Gastroesophageal sphincter (tissue), 4 donors: Measurements from ENCODE around the gene TMEM33. TPM values are rescaled to one million over a fixed set of nuclear protein-coding genes. Genes with fewer than 3 reads are reported as not detected.

ENCODE experiments used
- ATAC-seq: fragments of 150-250 bp; one replicate; pipeline ENCODE4 v1.9.1; 2016; ENCODE audit warnings: mild to moderate bottlenecking, moderate library complexity
- H3K27ac ChIP-seq, 4 donors: fragments of 200-600 bp; sonication (generic) in 3 of 4; 1 replicate in 3 of 4; 2 replicates in 1 of 4; pipeline ENCODE4 v1.5.1; 2016 to 2019
- H3K27me3 ChIP-seq: fragments of 200-600 bp; sonication (generic); one replicate; pipeline ENCODE4 v1.5.1; 2019
- H3K36me3 ChIP-seq, 2 donors: fragments of 200-600 bp; sonication (generic); one replicate each; pipeline ENCODE4 v1.5.1; 2019; ENCODE audit warnings: control low read depth in 1 of 2
- H3K4me1 ChIP-seq, 3 donors: fragments of 200-600 bp; sonication (generic); 1 replicate in 2 of 3; 2 replicates in 1 of 3; pipeline ENCODE4 v1.5.1; 2016 to 2019; ENCODE audit warnings: control low read depth in 2 of 3
- H3K4me3 ChIP-seq, 2 donors: fragments of 200-600 bp; sonication (generic); one replicate each; pipeline ENCODE4 v1.5.1; 2019; ENCODE audit warnings: mild to moderate bottlenecking in 1 of 2, moderate library complexity in 1 of 2
- H3K9me3 ChIP-seq, 3 donors: fragments of 200-600 bp; sonication (generic); one replicate each; pipeline ENCODE4 v1.5.1; 2017 to 2019; ENCODE audit warnings: control low read depth in 2 of 3
- EP300 ChIP-seq: sonication (generic); formaldehyde crosslinking; IDR thresholded peaks from one replicate; pipeline ENCODE4 v1.6.1; 2017; ENCODE audit warnings: antibody characterized with exemption, mild to moderate bottlenecking
- POLR2A ChIP-seq, 2 donors: fragments of 450-650 bp; IDR thresholded peaks; one replicate each; pipeline ENCODE4 v1.6.1; 2017; ENCODE audit warnings: antibody characterized with exemption in 2 of 2, mild to moderate bottlenecking in 2 of 2, moderate library complexity in 1 of 2
- POLR2AphosphoS5 ChIP-seq: sonication (generic); formaldehyde crosslinking; IDR thresholded peaks from one replicate; pipeline ENCODE4 v1.6.1; 2017; ENCODE audit warnings: antibody characterized with exemption
- WGBS, 2 donors: methylation state at CpG; one replicate each; pipeline ENCODE4 v1.1.5; 2018; ENCODE audit warnings: low coverage in 1 of 2; 5-methylcytosine and 5-hydroxymethylcytosine counted together
- total RNA-seq, 4 donors: library from RNA; depleted of rRNA; stranded (reverse); fragments of >200 nt; gene quantifications; one replicate each; pipeline ENCODE4 v1.1.0, GENCODE V29; 2016
- TF ChIP-seq, protein P1 (sequence below), 4 experiments: fragments of 200-600 bp in 2 of 4; fragments of 450-650 bp in 2 of 4; sonication (generic) in 1 of 4; IDR thresholded peaks; one replicate each; pipeline ENCODE4 v1.5.1; 2017 to 2019; ENCODE audit warnings: antibody characterized with exemption in 4 of 4, mild to moderate bottlenecking in 2 of 4, moderate library complexity in 2 of 4

TMEM33 gene
- total RNA-seq, 4 donors from 2014 or later, result 24.4 to 33.5 (median 26.6) TPM

DNA sequence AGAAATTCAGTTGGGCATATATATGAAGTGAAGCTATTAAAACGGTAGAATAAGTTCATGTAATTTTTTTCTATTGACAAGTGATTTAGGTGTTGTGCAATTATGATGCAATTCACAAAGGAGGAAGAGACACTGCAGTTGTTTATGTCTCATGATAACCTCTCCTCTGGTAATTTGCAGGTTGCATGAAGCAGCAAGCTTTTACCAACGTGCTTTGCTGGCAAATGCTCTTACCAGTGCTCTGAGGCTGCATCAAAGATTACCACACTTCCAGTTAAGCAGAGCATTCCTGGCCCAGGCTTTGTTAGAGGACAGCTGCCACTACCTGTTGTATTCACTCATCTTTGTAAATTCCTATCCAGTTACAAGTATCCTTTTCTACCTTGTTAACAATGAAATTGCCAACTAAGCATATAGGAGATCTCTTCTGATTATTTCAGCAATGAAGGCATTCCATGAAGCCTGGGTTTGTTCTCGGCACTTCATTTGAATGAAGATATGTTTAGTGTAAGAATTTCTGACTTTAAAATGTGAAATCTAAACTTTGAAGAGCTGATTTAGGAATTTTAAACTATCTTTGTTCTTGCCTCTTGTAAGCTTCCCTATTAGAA lies 3.9 kb downstream of the TMEM33 start:
- WGBS, 2 donors, result 52 to 59% methylated on average over 3 of the region's 3 CpGs
- ATAC-seq, result no peak
- Histone ChIP-seq H3K4me3 (no peak overlapping the region), H3K9me3 (no peaks in the 10 kb centered on the region), H3K4me1 (peaks cover 8 to 31% (median 8%) of the 10 kb centered on the region in 3 donors), H3K36me3 (peaks cover 0 to 36% of the 10 kb centered on the region in 2 donors), H3K27me3 (no peaks in the 10 kb centered on the region), H3K27ac (no peak overlapping the region)
- TF ChIP-seq POLR2A (IDR thresholded peaks at IDR 0.05), result no peak
- no peak for TF ChIP-seq EP300
- TF ChIP-seq, protein P1, sequence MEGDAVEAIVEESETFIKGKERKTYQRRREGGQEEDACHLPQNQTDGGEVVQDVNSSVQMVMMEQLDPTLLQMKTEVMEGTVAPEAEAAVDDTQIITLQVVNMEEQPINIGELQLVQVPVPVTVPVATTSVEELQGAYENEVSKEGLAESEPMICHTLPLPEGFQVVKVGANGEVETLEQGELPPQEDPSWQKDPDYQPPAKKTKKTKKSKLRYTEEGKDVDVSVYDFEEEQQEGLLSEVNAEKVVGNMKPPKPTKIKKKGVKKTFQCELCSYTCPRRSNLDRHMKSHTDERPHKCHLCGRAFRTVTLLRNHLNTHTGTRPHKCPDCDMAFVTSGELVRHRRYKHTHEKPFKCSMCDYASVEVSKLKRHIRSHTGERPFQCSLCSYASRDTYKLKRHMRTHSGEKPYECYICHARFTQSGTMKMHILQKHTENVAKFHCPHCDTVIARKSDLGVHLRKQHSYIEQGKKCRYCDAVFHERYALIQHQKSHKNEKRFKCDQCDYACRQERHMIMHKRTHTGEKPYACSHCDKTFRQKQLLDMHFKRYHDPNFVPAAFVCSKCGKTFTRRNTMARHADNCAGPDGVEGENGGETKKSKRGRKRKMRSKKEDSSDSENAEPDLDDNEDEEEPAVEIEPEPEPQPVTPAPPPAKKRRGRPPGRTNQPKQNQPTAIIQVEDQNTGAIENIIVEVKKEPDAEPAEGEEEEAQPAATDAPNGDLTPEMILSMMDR (IDR thresholded peaks at IDR 0.05), result no peak
- TF ChIP-seq POLR2AphosphoS5, result no peak

DNA sequence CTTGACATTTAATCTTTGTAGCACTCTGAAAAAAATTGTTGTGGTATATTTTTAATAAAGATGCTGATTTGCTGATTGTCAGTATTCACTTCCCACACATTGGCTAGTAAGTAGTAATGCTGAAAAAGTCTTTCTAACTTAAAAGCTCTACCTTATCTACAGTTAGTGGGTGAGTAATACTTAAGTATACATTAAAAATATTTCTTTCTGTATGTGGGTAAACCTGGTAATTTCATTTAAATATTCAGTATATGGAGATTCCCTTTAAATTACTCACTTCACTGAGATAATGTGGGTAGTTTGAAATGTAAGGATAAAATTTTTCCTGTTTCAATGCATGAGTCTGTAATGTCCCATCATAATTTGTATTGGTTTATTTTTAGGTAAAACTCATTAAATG lies 5.6 kb downstream of the TMEM33 start:
- TF ChIP-seq POLR2AphosphoS5 (no peak), EP300 (no peak), POLR2A (IDR thresholded peaks at IDR 0.05) (no peak)
- TF ChIP-seq, protein P1 (IDR thresholded peaks at IDR 0.05), result no peak
- no peak overlapping the region for H3K4me3 ChIP-seq
- H3K27ac ChIP-seq, result no peak overlapping the region
- no peak for ATAC-seq
- no peaks in the 10 kb centered on the region for H3K9me3 ChIP-seq
- H3K36me3 ChIP-seq, result peaks cover 0 to 49% of the 10 kb centered on the region in 2 donors
- H3K4me1 ChIP-seq, result peaks cover 8 to 22% (median 8%) of the 10 kb centered on the region in 3 donors
- no peaks in the 10 kb centered on the region for H3K27me3 ChIP-seq

DNA sequence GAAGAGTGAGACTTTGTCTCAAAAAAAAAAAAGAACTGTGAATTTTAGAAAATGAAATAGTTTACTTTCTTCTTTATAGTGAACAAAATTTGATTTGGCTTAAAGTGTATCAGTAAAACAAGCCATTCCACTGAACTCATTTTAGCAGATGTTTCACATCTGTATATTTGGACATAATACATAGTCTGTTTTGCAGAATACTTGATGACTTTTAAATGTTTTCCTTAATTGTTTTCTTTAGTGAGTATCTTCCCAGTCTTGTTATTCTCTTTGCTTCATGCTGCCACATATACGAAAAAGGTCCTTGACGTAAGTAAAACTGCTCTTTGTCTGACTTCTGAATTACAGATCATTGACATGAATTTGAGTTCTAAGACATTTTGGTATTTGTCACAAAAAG lies 8.3 kb downstream of the TMEM33 start:
- no peaks in the 10 kb centered on the region for H3K9me3 ChIP-seq
- H3K4me3 ChIP-seq, result no peak overlapping the region
- WGBS, 2 donors, result 62 to 92% methylated on average over 2 of the region's 2 CpGs
- H3K27ac ChIP-seq, result no peak overlapping the region
- H3K27me3 ChIP-seq, result no peaks in the 10 kb centered on the region
- H3K36me3 ChIP-seq, result peaks cover 0 to 69% of the 10 kb centered on the region in 2 donors
- no peak for TF ChIP-seq POLR2A (IDR thresholded peaks at IDR 0.05)
- TF ChIP-seq EP300, result no peak
- TF ChIP-seq, protein P1 (IDR thresholded peaks at IDR 0.05), result no peak
- no peak for TF ChIP-seq POLR2AphosphoS5
- no peaks in the 10 kb centered on the region for H3K4me1 ChIP-seq
- ATAC-seq, result no peak

DNA sequence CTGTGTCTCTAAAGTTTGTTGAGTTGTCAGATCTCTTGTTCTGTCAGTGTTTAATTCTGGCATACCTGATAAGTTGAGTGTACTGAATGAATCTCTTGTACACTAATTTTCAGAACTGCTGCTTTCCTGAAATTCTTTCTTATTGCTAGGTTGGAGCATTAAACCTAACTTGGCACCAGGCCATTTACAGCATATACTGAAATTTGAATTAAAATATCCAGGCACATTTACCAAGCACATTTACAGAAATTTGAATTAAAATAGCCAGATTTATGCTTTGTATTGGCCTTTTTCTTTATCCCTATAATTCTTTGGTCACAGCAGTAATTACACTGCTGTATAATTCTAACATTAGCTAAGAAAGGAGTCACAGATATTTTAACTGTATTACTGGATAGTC lies 8.9 kb downstream of the TMEM33 start:
- ATAC-seq, result no peak
- no peaks in the 10 kb centered on the region for H3K4me1 ChIP-seq
- no peak for TF ChIP-seq EP300
- no peak for TF ChIP-seq POLR2A (IDR thresholded peaks at IDR 0.05)
- TF ChIP-seq POLR2AphosphoS5, result no peak
- TF ChIP-seq, protein P1 (IDR thresholded peaks at IDR 0.05), result no peak
- no peaks in the 10 kb centered on the region for H3K9me3 ChIP-seq
- H3K27ac ChIP-seq, result no peak overlapping the region
- no peaks in the 10 kb centered on the region for H3K27me3 ChIP-seq
- H3K4me3 ChIP-seq, result no peak overlapping the region
- peaks cover 0 to 66% of the 10 kb centered on the region in 2 donors for H3K36me3 ChIP-seq

DNA sequence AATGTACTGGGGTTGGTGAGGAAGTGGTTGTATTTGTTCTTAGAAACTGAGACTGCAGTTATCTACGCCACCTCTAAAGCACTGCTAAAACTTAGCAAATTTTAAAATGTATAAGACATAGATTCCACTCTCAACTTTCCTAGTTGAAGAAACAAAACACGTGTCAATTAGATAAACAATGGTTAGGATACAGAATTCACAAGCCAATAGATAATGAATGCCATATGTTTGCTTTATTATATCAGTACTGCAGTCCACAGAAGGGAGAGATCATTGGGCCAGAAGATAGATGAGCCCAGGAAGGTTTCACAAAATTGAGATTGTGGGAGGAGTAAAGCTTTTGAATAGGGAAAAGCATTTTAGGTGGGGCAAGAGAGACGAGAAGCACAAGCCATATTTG lies 14.3 kb downstream of the TMEM33 start:
- H3K36me3 ChIP-seq, result peaks cover 0 to 83% of the 10 kb centered on the region in 2 donors
- WGBS, 2 donors, result 56 to 81% methylated on average over 3 of the region's 3 CpGs

More for the DNA sequence above, 14.3 kb downstream of the TMEM33 start:
- Histone ChIP-seq H3K4me3 (no peak overlapping the region), H3K4me1 (no peaks in the 10 kb centered on the region), H3K9me3 (no peaks in the 10 kb centered on the region), H3K27ac (no peak overlapping the region), H3K27me3 (no peaks in the 10 kb centered on the region)
- no peak for ATAC-seq
- TF ChIP-seq POLR2A (IDR thresholded peaks at IDR 0.05) (no peak), POLR2AphosphoS5 (no peak), EP300 (no peak)
- TF ChIP-seq, protein P1 (IDR thresholded peaks at IDR 0.05), result no peak
